DND-41 (cell line): ENCODE results near the gene DENND2A.

ENCODE experiments used
- EZH2 ChIP-seq: IDR thresholded peaks from 3 replicates; pipeline ENCODE4 v1.6.1; 2012; ENCODE audit warnings: borderline replicate concordance, low read depth, mild to moderate bottlenecking, moderate library complexity, low read length, inconsistent platforms; ENCODE audit not compliant: severe bottlenecking
- TF ChIP-seq, protein P1 (sequence below): IDR thresholded peaks from 2 replicates; pipeline ENCODE4 v1.5.1; 2012; ENCODE audit warnings: borderline replicate concordance, low read length, moderate library complexity, mild to moderate bottlenecking; ENCODE audit not compliant: poor library complexity, severe bottlenecking; ENCODE audit errors: extremely low read depth

DNA sequence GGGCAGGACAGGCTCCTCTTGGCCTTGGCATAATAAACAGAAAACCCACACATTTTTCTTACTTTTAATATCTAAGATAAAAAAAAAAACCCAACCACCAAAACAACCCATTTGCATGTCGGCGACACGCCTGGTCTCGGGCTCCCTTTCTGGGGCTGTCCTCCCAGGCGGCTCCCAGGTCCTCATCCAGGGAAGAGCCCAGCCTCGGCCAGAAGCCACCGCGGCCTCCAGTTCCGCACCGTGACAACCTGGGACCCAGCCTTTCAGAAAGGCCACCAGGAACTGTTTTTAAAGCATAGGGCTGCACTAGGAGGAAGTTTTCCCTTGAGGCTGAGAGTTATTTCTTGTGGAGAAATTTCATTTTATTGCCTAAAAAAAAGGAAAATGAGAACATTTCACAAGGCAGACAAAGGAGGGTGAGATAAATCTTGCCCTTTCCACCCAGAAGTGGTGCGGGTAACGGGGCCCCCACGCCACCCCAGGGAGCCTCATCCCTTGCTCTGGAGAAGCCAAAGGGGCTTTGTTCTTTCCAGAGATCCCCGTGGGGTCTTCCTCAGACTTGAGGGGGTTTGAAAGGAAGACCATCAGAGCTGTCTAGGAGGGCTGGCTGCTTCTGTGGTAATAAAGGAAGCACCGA lies 122.1 kb downstream of the DENND2A start:
- TF ChIP-seq, protein P1, sequence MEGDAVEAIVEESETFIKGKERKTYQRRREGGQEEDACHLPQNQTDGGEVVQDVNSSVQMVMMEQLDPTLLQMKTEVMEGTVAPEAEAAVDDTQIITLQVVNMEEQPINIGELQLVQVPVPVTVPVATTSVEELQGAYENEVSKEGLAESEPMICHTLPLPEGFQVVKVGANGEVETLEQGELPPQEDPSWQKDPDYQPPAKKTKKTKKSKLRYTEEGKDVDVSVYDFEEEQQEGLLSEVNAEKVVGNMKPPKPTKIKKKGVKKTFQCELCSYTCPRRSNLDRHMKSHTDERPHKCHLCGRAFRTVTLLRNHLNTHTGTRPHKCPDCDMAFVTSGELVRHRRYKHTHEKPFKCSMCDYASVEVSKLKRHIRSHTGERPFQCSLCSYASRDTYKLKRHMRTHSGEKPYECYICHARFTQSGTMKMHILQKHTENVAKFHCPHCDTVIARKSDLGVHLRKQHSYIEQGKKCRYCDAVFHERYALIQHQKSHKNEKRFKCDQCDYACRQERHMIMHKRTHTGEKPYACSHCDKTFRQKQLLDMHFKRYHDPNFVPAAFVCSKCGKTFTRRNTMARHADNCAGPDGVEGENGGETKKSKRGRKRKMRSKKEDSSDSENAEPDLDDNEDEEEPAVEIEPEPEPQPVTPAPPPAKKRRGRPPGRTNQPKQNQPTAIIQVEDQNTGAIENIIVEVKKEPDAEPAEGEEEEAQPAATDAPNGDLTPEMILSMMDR = no peak
- TF ChIP-seq EZH2 = no peak
